GM18511 (cell line): ENCODE data around the gene SBK1.
"Not testable (repeated sequence)": the region's sequence is repeated elsewhere in the genome, so short reads cannot be mapped to it uniquely, and the experiment has no call there.

ENCODE experiments used
- ATAC-seq: cut with Tn5 transposase; IDR thresholded peaks from one replicate; pipeline ENCODE4 v1.9.1; 2021; ENCODE audit warnings: mild to moderate bottlenecking, moderate library complexity; ENCODE audit not compliant: unreplicated experiment

The SBK1 gene

DNA sequence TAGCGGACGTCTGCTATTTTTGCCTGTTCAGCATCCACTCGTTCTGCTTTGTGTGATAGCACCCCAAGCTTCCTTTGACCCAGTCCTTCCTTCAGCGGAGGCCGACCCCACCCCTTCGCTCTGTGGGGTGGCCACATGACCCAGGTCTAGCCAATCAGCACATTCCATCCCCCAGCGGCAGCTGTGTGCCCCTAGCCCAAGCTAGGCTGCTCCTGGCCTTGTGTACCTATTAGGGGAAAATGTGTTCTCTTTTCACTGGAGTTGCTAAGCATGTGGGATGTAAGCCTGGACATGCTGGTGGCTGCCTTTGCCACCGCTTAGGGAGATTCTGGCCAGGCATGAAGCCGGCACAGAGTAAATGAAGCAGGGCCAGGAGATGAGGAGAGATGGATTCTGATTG, 37.9 kb downstream of the SBK1 start:
- not testable (repeated sequence) for ATAC-seq

DNA sequence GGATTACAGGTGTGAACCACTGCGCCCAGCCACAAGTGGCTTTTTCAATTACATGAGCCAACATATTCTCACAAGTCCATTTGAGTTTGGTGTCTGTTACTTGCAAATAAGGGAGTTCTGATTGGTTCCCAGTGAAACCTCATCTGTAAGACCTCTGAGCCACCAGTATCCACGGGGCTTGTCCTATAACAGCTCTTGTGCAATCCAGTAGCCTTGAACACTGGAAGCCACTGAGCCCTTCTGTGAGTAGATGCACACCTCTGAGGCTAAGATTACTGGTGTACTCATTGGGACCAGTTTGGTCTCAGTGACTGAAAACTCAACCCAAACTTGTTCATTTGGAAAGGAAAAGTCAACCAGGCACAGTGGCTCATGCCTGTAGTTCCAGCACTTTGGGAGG, 38.7 kb downstream of the SBK1 start:
- ATAC-seq, result not testable (repeated sequence)

DNA sequence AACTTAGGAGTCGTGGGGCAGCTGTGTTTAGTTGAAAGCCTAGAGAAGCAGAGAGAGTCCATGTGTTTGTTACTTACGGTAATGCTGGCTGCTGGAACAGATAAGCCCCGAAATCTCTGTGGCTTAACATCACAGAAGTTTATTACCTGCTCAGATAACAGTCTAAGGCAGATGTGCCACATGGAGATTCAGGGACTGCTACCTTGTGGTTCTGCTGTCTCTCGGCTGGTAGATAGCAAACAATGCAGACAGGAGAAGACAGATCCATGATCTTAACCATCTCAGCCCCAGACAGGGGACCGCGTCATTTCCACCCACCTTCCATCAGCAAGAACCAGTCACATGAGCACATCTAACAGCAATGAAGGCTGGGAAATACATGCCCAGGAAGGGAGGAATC, 40.3 kb downstream of the SBK1 start:
- ATAC-seq, result not testable (repeated sequence)

DNA sequence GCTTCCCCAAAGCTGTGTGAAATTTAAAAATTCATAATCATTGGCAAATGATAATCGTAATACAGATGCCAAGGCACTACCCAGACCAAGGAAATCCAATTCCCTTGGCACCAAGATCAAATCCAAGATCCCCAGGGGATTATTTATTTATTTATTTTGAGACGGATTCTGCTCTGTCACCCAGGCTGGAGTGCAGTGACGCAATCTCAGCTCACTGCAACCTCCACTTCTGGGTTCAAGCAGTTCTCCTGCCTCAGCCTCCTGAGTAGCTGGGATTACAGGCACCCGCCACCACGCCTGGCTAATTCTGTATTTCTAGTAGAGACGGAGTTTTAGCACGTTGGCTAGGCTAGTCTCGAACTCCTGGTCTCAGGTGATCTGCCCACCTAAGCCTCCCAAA, 43.4 kb downstream of the SBK1 start:
- ATAC-seq, result not testable (repeated sequence)

DNA sequence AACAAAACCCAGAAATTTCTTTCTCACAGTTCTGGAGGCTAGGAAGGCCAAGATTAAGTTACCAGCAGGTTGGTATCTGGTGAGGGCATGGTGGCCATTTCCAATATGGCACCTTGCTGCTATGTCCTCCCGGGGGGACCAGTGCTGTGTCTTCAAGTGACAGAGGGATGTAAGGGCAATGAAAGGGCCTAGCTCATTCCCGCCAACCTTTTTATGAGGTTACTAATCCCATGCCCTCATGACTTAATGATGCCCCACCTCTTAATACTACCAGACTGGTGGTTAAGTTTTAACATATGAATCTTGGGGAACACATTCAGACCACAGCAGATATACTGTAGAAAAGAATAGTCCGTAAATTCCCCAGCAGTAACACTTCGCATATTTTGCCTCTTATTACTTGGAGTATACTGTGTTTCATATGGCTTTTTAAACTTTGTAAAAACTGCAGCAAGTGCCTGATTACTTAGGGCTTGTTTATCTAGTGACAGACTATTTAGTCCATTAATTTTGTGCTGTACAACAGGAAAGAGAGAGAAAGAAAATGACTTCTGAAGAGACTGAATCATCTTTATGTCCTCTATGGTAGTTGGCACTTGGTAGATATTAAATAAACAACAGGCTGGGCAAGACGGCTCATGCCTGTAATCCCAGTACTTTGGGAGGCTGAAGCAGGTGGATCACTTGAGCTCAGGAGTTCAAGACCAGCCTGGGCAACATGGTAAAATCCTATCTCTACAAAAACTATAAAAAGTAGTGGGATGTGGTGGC, 44.8 kb downstream of the SBK1 start:
- ATAC-seq, result not testable (repeated sequence)

DNA sequence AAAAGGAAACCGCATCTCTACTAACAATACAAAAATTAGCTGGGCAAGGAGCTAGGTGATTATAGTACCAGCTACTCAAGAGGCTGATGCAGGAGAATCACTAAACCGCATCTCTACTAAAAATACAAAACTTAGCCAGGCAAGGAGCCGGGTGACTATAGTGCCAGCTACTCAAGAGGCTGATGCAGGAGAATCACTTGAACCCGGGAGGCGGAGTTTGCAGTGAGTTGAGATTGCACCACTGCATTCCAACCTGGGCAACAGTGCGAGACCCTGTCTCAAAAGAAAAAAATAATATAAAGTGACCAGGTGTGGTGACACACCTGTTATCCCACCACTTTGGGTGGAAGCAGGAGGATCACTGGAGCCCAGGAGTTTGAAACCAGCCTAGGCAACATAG, 45.9 kb downstream of the SBK1 start:
- not testable (repeated sequence) for ATAC-seq

DNA sequence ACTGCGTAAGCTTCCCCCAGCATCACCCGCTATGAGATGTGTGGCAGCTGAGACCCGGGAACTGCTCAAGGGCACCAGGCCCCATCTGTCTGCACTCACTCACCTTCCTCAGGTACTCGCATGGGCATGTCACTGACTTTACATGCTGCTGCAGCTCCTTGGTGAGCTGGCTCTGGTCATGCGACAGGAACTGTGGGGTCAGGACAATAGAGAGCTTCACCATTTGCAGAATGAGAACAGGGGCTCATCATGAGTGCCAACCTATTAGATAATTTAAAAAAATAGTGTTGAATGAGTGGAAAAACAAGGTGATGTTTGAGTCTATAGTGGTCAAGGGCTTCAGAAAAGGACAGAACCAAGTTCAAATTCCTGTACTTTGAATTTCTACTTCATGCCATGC, 70.3 kb downstream of the SBK1 start:
- not testable (repeated sequence) for ATAC-seq

DNA sequence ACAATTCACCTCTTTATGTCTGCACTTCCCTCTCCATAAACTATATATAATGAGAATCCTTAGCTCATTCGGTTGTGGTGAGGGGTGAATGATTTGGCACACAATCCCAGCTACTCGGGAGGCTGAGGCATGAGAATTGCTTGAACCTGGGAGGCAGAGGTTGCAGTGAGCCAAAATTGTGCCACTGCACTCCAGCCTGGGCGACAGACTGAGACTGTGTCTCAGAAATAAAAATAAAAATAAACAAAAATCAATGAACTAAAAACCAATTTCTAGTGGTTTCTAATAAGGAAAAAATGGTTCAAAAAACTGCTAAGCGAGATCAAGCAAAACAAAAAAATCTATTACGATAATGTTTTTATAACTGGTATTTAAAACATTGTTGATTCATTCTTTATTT, 71.1 kb downstream of the SBK1 start, which contains the start of gene NPIPB6:
Gene NPIPB6, minus strand, starts transcription at position 101 of the 400 bp plus-strand sequence. CDS start 686 bp downstream, outside the sequence.
- ATAC-seq, result not testable (repeated sequence)

DNA sequence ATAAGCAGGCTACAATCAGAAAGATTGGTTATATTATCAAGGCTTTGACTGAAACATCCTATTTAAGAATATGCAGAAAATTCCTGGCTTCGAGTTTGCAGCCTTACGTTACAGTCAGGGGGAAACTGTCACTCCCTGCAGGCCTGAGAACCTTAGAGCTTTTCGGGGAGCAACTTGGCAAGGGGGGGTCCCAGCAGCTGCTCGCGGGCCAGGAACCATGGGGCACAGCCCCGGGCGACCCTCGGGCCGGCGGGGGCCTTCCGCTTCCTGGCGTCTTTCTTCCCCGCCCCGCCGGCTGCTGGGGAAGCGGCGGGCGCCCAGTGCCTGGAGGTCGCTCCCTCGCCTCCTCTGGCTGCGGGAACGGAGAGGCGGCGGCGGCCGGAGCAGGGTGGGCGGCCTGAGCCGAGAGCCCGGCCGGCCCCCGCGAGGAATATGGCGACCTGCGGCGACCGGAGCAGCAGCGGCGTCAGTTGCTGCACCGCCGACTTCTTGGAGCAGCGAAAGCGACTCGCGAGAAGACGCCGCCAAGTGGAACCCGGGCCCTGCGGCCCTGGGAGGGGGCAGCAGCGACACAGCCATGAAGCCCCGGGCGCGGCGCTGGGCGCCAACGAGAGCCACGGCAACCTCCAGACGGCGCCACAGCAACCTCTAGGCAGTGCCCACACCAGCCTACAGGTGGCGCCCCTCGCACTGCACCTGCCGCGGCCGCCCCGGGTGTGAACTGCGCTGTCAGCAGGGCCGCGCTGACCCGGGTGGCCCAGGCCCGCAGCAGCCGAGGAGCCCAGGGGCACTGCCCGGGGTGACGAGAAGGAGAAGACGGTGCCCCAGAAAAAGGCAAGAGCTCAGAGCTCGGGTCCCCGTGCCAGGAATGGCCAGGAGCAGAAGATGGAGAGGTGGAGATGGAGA, 72.2 kb downstream of the SBK1 start:
- peak; percentile 99 for ATAC-seq

DNA sequence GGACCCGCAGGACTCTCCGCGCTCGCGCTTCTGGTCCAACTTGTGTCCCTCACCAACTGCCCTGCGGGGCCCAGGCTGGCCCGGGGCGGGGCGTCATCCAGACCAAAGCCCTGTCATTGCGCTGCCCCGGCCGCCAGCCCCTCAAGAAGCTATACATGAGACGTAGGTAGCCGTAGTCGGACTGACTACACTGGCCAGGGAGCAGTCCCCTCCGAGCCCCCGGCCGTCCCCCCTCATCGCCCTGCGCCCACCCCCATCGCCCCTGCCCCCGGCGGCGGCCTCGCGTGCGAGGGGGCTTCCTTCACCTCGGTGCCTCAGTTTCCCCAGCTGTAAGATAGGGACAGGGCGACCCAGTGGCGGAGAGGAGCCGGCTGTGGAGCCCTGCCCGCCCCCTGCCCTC, 75.6 kb downstream of the SBK1 start:
- not testable (repeated sequence) for ATAC-seq
